Tibial nerve (tissue), 4 donors: ENCODE data around the gene ASTL. TPM values are rescaled to one million over a fixed set of nuclear protein-coding genes. Genes with fewer than 3 reads are reported as not detected.

ENCODE experiments used
- DNase-seq, 2 donors: peaks; one replicate each; pipeline ENCODE4 v3.0.0-alpha.2; 2019; ENCODE audit warnings: low spot score in 2 of 2
- H3K27ac ChIP-seq, 4 donors: fragments of 200-600 bp; sonication (generic) in 3 of 4; one replicate each; pipeline ENCODE4 v1.5.1; 2017 to 2019; ENCODE audit warnings: mild to moderate bottlenecking in 1 of 4
- H3K27me3 ChIP-seq, 2 donors: fragments of 200-600 bp; sonication (generic) in 1 of 2; one replicate each; pipeline versions ENCODE4 v1.5.1 to v1.6.0; 2017 to 2019
- H3K36me3 ChIP-seq, 3 donors: fragments of 200-600 bp; sonication (generic); one replicate each; pipeline ENCODE4 v1.5.1; 2018 to 2019
- H3K4me1 ChIP-seq, 4 donors: fragments of 200-600 bp; sonication (generic) in 3 of 4; one replicate each; pipeline ENCODE4 v1.5.1; 2017 to 2019
- H3K4me3 ChIP-seq, 4 donors: fragments of 200-600 bp; sonication (generic) in 3 of 4; one replicate each; pipeline ENCODE4 v1.5.1; 2017 to 2019; ENCODE audit warnings: mild to moderate bottlenecking in 1 of 4, moderate library complexity in 1 of 4
- H3K9me3 ChIP-seq, 4 donors: fragments of 200-600 bp; sonication (generic) in 3 of 4; one replicate each; pipeline ENCODE4 v1.5.1; 2017 to 2019
- CTCF ChIP-seq, 5 experiments: fragments of 200-600 bp in 3 of 5; fragments of 450-650 bp in 2 of 5; sonication (generic) in 3 of 5; IDR thresholded peaks; one replicate each; pipeline ENCODE4 v1.5.1; 2016 to 2019; ENCODE audit warnings: antibody characterized with exemption in 5 of 5, mild to moderate bottlenecking in 3 of 5, moderate library complexity in 2 of 5
- EP300 ChIP-seq, 2 donors: sonication (generic); formaldehyde crosslinking; IDR thresholded peaks; one replicate each; pipeline ENCODE4 v1.6.1; 2017; ENCODE audit warnings: antibody characterized with exemption in 2 of 2, mild to moderate bottlenecking in 1 of 2
- POLR2A ChIP-seq, 2 donors: fragments of 450-650 bp; IDR thresholded peaks; one replicate each; pipeline ENCODE4 v1.6.1; 2017; ENCODE audit warnings: antibody characterized with exemption in 2 of 2, mild to moderate bottlenecking in 2 of 2, moderate library complexity in 2 of 2
- WGBS, 2 donors: methylation state at CpG; one replicate each; pipeline ENCODE4 v1.1.5; 2018; 5-methylcytosine and 5-hydroxymethylcytosine counted together
- total RNA-seq, 4 donors: library from RNA; depleted of rRNA; stranded (reverse); fragments of >200 nt; gene quantifications; one replicate each; pipeline ENCODE4 v1.1.0, GENCODE V29; 2016

The ASTL gene
- total RNA-seq, 4 donors from 2014 or later, result 0.60 TPM; not detected in 3

GRCh38 chr2:96130483-96130882 is 7.8 kb downstream of the ASTL start:
- no peak for DNase-seq
- 88 to 94% methylated on average over 4 of the region's 4 CpGs for WGBS, 2 donors
- H3K9me3 ChIP-seq, result no peaks in the 10 kb centered on the region
- TF ChIP-seq POLR2A (IDR thresholded peaks at IDR 0.05) (no peak), CTCF (IDR thresholded peaks at IDR 0.05) (no peak), EP300 (IDR thresholded peaks at IDR 0.05) (no peak)
- no peak overlapping the region for H3K4me3 ChIP-seq
- no peaks in the 10 kb centered on the region for H3K36me3 ChIP-seq
- H3K27me3 ChIP-seq, result no peaks in the 10 kb centered on the region
- no peaks in the 10 kb centered on the region for H3K4me1 ChIP-seq
- no peak overlapping the region for H3K27ac ChIP-seq

GRCh38 chr2:96129528-96130120 is 8.7 kb downstream of the ASTL start:
- H3K4me3 ChIP-seq, result no peak overlapping the region
- TF ChIP-seq POLR2A (IDR thresholded peaks at IDR 0.05) (no peak), EP300 (IDR thresholded peaks at IDR 0.05) (no peak), CTCF (IDR thresholded peaks at IDR 0.05) (no peak)
- H3K36me3 ChIP-seq, result no peaks in the 10 kb centered on the region
- DNase-seq, result no peak
- 83 to 88% methylated on average over 14 to 16 of the region's 16 CpGs for WGBS, 2 donors
- H3K27me3 ChIP-seq, result no peaks in the 10 kb centered on the region
- no peaks in the 10 kb centered on the region for H3K4me1 ChIP-seq
- H3K9me3 ChIP-seq, result no peaks in the 10 kb centered on the region
- no peak overlapping the region for H3K27ac ChIP-seq

GRCh38 chr2:96128456-96128855 is 9.8 kb downstream of the ASTL start:
- H3K36me3 ChIP-seq, result no peaks in the 10 kb centered on the region
- no peaks in the 10 kb centered on the region for H3K4me1 ChIP-seq
- H3K4me3 ChIP-seq, result no peak overlapping the region
- WGBS, 2 donors, result 67 to 71% methylated on average over 6 of the region's 6 CpGs
- no peak overlapping the region for H3K27ac ChIP-seq
- H3K9me3 ChIP-seq, result no peaks in the 10 kb centered on the region
- TF ChIP-seq EP300 (IDR thresholded peaks at IDR 0.05), result no peak
- no peak for TF ChIP-seq POLR2A (IDR thresholded peaks at IDR 0.05)
- TF ChIP-seq CTCF (IDR thresholded peaks at IDR 0.05), result no peak
- DNase-seq, result no peak
- H3K27me3 ChIP-seq, result no peaks in the 10 kb centered on the region

GRCh38 chr2:96124406-96125265 is 13.7 kb downstream of the ASTL start:
- no peak overlapping the region for H3K4me3 ChIP-seq
- H3K4me1 ChIP-seq, result no peaks in the 10 kb centered on the region
- no peak overlapping the region for H3K27ac ChIP-seq
- TF ChIP-seq EP300 (IDR thresholded peaks at IDR 0.05), result no peak
- no peak for TF ChIP-seq POLR2A (IDR thresholded peaks at IDR 0.05)
- no peak for TF ChIP-seq CTCF (IDR thresholded peaks at IDR 0.05)
- H3K27me3 ChIP-seq, result peaks cover 0 to 20% of the 10 kb centered on the region in 2 donors
- no peak for DNase-seq
- H3K9me3 ChIP-seq, result no peaks in the 10 kb centered on the region
- WGBS, 2 donors, result 94 to 96% methylated on average over 14 of the region's 14 CpGs
- H3K36me3 ChIP-seq, result no peaks in the 10 kb centered on the region

- WGBS, 2 donors, result 82 to 93% methylated on average over 8 to 11 of the region's 11 CpGs
- H3K27ac ChIP-seq, result no peak overlapping the region
- no peak overlapping the region for H3K4me3 ChIP-seq
- no peaks in the 10 kb centered on the region for H3K4me1 ChIP-seq
- H3K36me3 ChIP-seq, result no peaks in the 10 kb centered on the region
- H3K27me3 ChIP-seq, result peaks cover 0 to 27% of the 10 kb centered on the region in 2 donors
- no peaks in the 10 kb centered on the region for H3K9me3 ChIP-seq
- DNase-seq, result no peak
- no peak for TF ChIP-seq POLR2A (IDR thresholded peaks at IDR 0.05)
- no peak for TF ChIP-seq CTCF (IDR thresholded peaks at IDR 0.05)
- TF ChIP-seq EP300 (IDR thresholded peaks at IDR 0.05), result no peak
Measured at GRCh38 chr2:96123936-96124335, 14.4 kb downstream of the ASTL start.
